Astrocyte (in vitro differentiated cells and primary cell): ENCODE results near the gene MLLT10.

Experiments used
- CTCF ChIP-seq: IDR thresholded peaks from 2 replicates; pipeline ENCODE4 v1.5.1; 2011; ENCODE audit warnings: low read depth, mild to moderate bottlenecking, inconsistent platforms, low read length, moderate library complexity; ENCODE audit not compliant: insufficient read depth
- EZH2 ChIP-seq: IDR thresholded peaks from 2 replicates; pipeline ENCODE4 v1.6.1; 2012; ENCODE audit warnings: mild to moderate bottlenecking, low read length, inconsistent platforms; ENCODE audit not compliant: insufficient read depth

GRCh38 chr10:21496343-21497176 lies 37.5 kb upstream of the MLLT10 start:
- no peak for TF ChIP-seq CTCF
- TF ChIP-seq EZH2: no peak
